ENCODE results near the gene VSTM4. TPM values are rescaled to one million over a fixed set of nuclear protein-coding genes. Genes with fewer than 3 reads are reported as not detected.

VSTM4 gene
- total and polyA plus RNA-seq, 4 donors, result 1.0 to 3.1 (median 2.0) TPM

DNA sequence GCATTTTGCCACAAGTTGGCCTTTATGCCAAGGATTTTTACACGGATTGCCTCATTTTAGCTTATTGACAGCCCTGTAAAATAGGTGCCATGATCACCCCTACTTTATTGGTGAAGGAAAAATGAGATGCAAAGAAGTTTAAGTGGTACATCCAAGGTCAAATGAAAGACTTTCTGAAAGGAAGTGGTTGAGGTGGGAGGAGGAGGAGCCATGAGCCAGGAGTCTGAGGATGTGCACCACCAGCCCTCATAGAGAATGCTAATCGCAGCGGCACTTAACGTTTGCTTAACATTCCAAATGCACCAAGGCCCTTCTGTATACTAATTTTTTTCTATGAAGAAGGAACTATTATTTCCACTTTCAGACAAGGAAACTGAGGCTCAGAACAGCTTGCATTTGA, 144.7 kb downstream of the VSTM4 start (continued):
- TF ChIP-seq, protein P1, sequence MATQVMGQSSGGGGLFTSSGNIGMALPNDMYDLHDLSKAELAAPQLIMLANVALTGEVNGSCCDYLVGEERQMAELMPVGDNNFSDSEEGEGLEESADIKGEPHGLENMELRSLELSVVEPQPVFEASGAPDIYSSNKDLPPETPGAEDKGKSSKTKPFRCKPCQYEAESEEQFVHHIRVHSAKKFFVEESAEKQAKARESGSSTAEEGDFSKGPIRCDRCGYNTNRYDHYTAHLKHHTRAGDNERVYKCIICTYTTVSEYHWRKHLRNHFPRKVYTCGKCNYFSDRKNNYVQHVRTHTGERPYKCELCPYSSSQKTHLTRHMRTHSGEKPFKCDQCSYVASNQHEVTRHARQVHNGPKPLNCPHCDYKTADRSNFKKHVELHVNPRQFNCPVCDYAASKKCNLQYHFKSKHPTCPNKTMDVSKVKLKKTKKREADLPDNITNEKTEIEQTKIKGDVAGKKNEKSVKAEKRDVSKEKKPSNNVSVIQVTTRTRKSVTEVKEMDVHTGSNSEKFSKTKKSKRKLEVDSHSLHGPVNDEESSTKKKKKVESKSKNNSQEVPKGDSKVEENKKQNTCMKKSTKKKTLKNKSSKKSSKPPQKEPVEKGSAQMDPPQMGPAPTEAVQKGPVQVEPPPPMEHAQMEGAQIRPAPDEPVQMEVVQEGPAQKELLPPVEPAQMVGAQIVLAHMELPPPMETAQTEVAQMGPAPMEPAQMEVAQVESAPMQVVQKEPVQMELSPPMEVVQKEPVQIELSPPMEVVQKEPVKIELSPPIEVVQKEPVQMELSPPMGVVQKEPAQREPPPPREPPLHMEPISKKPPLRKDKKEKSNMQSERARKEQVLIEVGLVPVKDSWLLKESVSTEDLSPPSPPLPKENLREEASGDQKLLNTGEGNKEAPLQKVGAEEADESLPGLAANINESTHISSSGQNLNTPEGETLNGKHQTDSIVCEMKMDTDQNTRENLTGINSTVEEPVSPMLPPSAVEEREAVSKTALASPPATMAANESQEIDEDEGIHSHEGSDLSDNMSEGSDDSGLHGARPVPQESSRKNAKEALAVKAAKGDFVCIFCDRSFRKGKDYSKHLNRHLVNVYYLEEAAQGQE (IDR thresholded peaks at IDR 0.05), result no peak
- TF ChIP-seq, protein P2, sequence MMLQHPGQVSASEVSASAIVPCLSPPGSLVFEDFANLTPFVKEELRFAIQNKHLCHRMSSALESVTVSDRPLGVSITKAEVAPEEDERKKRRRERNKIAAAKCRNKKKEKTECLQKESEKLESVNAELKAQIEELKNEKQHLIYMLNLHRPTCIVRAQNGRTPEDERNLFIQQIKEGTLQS (IDR thresholded peaks at IDR 0.05), result no peak
- no peak for TF ChIP-seq FOXA1 (IDR thresholded peaks at IDR 0.05)

DNA sequence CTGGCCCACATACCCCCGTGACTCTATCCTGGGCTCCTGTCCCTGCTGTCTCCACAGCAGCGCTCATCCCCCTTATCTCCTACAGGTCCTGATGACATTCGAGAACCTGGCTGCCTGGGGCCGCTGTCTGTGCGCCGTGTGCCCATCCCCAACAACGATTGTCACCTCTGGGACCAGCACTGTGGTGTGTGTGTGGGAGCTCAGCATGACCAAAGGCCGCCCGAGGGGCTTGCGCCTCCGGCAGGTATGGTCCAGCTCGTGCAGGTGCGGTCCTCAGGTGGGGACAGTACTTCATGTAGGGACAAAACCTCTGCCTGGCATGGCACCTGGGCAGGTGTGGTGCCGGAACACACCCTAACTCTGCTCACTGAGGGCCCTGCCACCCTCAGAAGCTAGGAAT, 145.3 kb downstream of the VSTM4 start:
- Histone ChIP-seq H3K4me3 (ENCODE audit: low read depth in 1 of 3, low read length in 3 of 3) (no peak overlapping the region), H3K36me3 (ENCODE audit: control insufficient read depth in 4 of 4, insufficient read depth in 3 of 4, low read depth in 1 of 4, low read length in 3 of 4) (no peaks in the 10 kb centered on the region)
- WGBS, result 92% methylated on average over 14 of the region's 14 CpGs

More for the DNA sequence above, 145.3 kb downstream of the VSTM4 start:
- no peaks in the 10 kb centered on the region for H3K4me1 ChIP-seq (ENCODE audit: control insufficient read depth in 4 of 4, insufficient read depth in 4 of 4, low read length in 3 of 4)
- no peaks in the 10 kb centered on the region for H3K9me3 ChIP-seq (ENCODE audit: control insufficient read depth in 4 of 4, low read length in 3 of 4)
- peaks cover 0 to 5% (median 0%) of the 10 kb centered on the region in 4 donors for H3K27me3 ChIP-seq (ENCODE audit: control insufficient read depth in 4 of 4, insufficient read depth in 4 of 4, low read length in 3 of 4)
- TF ChIP-seq, protein P2 (IDR thresholded peaks at IDR 0.05), result no peak
- TF ChIP-seq JUND (IDR thresholded peaks at IDR 0.05) (no peak), NR2F2 (IDR thresholded peaks at IDR 0.05) (no peak), RXRA (IDR thresholded peaks at IDR 0.05) (no peak), EGR1 (IDR thresholded peaks at IDR 0.05; ENCODE audit: low read depth in 2 of 2) (no peak), RAD21 (IDR thresholded peaks at IDR 0.05) (no peak), FOXA2 (IDR thresholded peaks at IDR 0.05) (no peak), HNF4A (conservative IDR thresholded peaks at IDR 0.05) (no peak), YY1 (IDR thresholded peaks at IDR 0.05) (no peak), TAF1 (conservative IDR thresholded peaks at IDR 0.05) (no peak)
- TF ChIP-seq, protein P1 (IDR thresholded peaks at IDR 0.05), result no peak
- TF ChIP-seq, protein P3, sequence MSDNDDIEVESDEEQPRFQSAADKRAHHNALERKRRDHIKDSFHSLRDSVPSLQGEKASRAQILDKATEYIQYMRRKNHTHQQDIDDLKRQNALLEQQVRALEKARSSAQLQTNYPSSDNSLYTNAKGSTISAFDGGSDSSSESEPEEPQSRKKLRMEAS (IDR thresholded peaks at IDR 0.05), result no peak
- TF ChIP-seq, protein P4, sequence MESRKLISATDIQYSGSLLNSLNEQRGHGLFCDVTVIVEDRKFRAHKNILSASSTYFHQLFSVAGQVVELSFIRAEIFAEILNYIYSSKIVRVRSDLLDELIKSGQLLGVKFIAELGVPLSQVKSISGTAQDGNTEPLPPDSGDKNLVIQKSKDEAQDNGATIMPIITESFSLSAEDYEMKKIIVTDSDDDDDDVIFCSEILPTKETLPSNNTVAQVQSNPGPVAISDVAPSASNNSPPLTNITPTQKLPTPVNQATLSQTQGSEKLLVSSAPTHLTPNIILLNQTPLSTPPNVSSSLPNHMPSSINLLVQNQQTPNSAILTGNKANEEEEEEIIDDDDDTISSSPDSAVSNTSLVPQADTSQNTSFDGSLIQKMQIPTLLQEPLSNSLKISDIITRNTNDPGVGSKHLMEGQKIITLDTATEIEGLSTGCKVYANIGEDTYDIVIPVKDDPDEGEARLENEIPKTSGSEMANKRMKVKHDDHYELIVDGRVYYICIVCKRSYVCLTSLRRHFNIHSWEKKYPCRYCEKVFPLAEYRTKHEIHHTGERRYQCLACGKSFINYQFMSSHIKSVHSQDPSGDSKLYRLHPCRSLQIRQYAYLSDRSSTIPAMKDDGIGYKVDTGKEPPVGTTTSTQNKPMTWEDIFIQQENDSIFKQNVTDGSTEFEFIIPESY (IDR thresholded peaks at IDR 0.05), result no peak
- no peak overlapping the region for H3K9ac ChIP-seq (ENCODE audit: low read depth in 1 of 2, low read length in 2 of 2)
- no peak overlapping the region for H3K27ac ChIP-seq (ENCODE audit: low read depth in 1 of 2, low read length in 2 of 2)
- no peak for DNase-seq (ENCODE audit: low spot score)

Measured in liver (tissue), 9 donors.